Neural crest cell (in vitro differentiated cells): Measurements from ENCODE around the gene SFI1. TPM values are rescaled to one million over a fixed set of nuclear protein-coding genes. Genes with fewer than 3 reads are reported as not detected.
A peak's percentile ranks its signal among the peaks of the same experiment; 100 is the strongest.
"Not testable (repeated sequence)": the region's sequence is repeated elsewhere in the genome, so short reads cannot be mapped to it uniquely, and the experiment has no call there.

Experiments
- DNase-seq: peaks from one replicate; pipeline ENCODE4 v3.0.0; 2021; ENCODE audit warnings: low read depth, mixed read lengths, low spot score
- H3K27ac Mint-ChIP-seq: one replicate; pipeline ENCODE4 v1.8.0; 2021; ENCODE audit warnings: mild to moderate bottlenecking, mixed read lengths; ENCODE audit not compliant: unreplicated experiment
- H3K27me3 Mint-ChIP-seq: 2 replicates; pipeline ENCODE4 v1.8.0; 2021; ENCODE audit warnings: low read depth, mild to moderate bottlenecking, mixed read lengths
- H3K36me3 Mint-ChIP-seq: 2 replicates; pipeline ENCODE4 v1.8.0; 2021; ENCODE audit warnings: low read depth, mild to moderate bottlenecking, mixed read lengths
- H3K4me1 Mint-ChIP-seq: 2 replicates; pipeline ENCODE4 v1.8.0; 2021; ENCODE audit warnings: mixed read lengths
- H3K4me3 Mint-ChIP-seq: one replicate; pipeline ENCODE4 v1.8.0; 2021; ENCODE audit warnings: mild to moderate bottlenecking, mixed read lengths
- H3K9me3 Mint-ChIP-seq: 2 replicates; pipeline ENCODE4 v1.8.0; 2021; ENCODE audit warnings: mixed read lengths
- total RNA-seq: library from RNA; stranded (reverse); gene quantifications from 2 replicates; pipeline ENCODE4 v1.2.1, GENCODE V29; 2021
- TF ChIP-seq, protein P1 (sequence below): fragments of 200-600 bp; sonication (generic); conservative IDR thresholded peaks from 2 replicates; pipeline ENCODE4 v1.5.0; 2021; ENCODE audit warnings: antibody characterized with exemption, mild to moderate bottlenecking

Gene SFI1
- total RNA-seq, 1 donor from 2014 or later, result 67.3 TPM

DNA sequence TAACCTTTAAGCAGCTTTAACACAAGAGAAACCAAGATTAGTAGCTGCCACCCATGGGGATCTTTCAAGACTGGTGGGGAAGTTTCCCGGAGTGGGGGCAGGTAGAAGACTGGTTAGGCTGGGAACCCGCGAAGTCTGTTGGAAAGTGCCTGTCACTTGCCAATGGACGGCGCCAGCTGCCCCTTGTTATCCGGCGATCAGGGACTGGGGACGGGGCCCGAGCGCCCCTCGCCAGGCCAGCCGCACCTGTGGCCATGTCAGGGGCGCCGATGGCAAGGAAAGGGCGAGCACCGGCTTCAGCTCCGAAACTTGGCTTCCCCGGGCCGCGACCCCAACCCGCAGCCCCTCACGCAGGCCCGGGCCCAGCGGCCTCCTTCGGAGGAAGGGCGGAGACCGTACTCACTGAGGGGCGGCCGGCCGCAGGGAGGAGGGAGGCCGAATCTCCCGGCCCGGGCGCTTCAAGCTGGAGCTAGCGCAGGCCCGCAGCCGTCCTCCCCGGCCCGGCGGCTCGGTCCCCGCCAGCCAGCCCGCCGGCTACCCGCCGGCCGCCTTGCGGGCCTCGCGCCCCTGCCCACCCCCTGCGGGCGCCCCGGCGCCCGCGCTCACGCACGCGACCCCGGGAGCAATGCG lies 7.2 kb upstream of the SFI1 start:
- peaks cover 25% of the 10 kb centered on the region for H3K4me1 Mint-ChIP-seq
- no peaks in the 10 kb centered on the region for H3K9me3 Mint-ChIP-seq
- H3K27ac Mint-ChIP-seq, result no peak overlapping the region
- TF ChIP-seq, protein P1, sequence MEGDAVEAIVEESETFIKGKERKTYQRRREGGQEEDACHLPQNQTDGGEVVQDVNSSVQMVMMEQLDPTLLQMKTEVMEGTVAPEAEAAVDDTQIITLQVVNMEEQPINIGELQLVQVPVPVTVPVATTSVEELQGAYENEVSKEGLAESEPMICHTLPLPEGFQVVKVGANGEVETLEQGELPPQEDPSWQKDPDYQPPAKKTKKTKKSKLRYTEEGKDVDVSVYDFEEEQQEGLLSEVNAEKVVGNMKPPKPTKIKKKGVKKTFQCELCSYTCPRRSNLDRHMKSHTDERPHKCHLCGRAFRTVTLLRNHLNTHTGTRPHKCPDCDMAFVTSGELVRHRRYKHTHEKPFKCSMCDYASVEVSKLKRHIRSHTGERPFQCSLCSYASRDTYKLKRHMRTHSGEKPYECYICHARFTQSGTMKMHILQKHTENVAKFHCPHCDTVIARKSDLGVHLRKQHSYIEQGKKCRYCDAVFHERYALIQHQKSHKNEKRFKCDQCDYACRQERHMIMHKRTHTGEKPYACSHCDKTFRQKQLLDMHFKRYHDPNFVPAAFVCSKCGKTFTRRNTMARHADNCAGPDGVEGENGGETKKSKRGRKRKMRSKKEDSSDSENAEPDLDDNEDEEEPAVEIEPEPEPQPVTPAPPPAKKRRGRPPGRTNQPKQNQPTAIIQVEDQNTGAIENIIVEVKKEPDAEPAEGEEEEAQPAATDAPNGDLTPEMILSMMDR, result no peak
- peaks cover 2% of the 10 kb centered on the region for H3K36me3 Mint-ChIP-seq
- no peaks in the 10 kb centered on the region for H3K27me3 Mint-ChIP-seq
- H3K4me3 Mint-ChIP-seq, result peak overlapping the region; percentile 89
- peak; percentile 31 for DNase-seq

DNA sequence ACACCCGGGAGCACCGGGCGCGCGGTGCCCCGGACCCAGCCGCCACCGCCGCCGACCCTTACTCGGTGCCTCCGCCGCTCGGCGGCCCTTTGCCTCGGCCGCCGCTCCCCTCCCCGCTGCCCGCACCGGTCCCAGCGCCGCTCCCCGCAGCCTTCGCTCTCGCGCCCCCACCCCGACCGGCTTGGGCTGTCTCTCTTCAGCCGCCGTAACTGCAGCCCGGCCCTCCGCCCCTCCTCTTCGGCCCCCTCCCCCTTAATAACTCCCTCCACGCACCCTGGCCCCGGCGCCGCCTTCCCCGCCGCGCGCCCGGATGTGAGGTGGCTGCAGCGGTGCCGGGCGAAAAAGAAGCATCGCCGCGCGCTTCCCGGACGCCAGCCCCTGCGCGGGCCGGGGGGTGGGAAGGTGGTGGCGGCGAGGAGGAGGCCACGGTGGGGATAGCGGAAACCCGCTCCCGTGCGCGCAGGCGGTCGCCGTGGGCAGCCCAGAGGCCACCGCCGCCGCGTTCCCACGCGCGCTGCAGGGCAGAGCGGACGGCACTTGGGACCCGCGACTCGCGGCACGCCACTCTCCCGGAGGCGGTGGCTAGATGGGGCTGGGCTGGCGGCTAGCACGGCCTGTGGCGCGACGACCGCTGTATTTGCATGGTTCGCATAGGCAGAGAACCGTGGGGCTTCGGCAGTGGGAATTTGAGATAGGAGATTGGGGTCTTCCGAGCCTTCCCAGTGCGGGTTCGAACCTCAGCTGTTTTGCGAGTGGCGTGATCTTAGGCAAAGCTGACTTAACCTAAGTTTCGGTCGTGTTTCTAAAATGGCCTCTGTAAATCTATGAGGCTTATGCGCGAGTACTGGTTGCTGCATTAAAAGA lies 6.5 kb upstream of the SFI1 start, which contains the start of gene EIF4ENIF1:
EIF4ENIF1 (minus strand) TSS at position 211 of the 864 bp plus-strand sequence. CDS start 1,124 bp downstream, outside the sequence.
- peak within 1 kb of the TSS; percentile 95 for H3K4me3 Mint-ChIP-seq
- no peaks in the 10 kb centered on the region for H3K9me3 Mint-ChIP-seq
- H3K27ac Mint-ChIP-seq, result peak within 1 kb of the TSS; percentile 97

DNA sequence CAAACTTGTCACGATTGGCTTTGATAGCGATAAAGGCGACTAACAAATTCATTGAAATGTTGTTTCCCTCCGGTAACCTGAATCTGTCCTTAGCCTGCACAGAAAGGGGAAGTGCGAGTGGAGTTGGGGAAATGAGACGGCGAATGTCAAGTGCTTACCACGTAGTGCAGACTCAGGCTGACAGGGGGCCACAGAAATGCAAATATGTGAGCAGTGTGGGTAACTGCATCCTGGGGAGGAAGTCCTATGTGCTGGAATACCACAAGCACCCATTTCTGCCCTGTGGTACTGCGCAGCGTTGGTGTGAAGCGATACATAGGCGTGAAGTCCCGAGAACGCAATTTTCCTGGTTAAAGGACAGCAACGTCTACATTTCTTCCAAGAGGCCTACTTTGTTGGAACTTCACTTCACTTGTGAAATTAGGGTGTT lies 5.8 kb upstream of the SFI1 start:
- Mint-ChIP-seq H3K9me3 (no peaks in the 10 kb centered on the region), H3K27ac (peak overlapping the region; percentile 97), H3K4me1 (peaks cover 19% of the 10 kb centered on the region), H3K4me3 (peak overlapping the region; percentile 95), H3K36me3 (no peaks in the 10 kb centered on the region), H3K27me3 (no peaks in the 10 kb centered on the region)
- TF ChIP-seq, protein P1, result no peak
- peak; percentile 1 for DNase-seq

More for the DNA sequence above, 6.5 kb upstream of the SFI1 start, which contains the start of gene EIF4ENIF1:
- TF ChIP-seq, protein P1, result no peak
- peaks cover 22% of the 10 kb centered on the region for H3K4me1 Mint-ChIP-seq
- H3K36me3 Mint-ChIP-seq, result no peaks in the 10 kb centered on the region
- peak; percentile 77 for DNase-seq
- no peaks in the 10 kb centered on the region for H3K27me3 Mint-ChIP-seq

- TF ChIP-seq, protein P1, result no peak
- H3K4me3 Mint-ChIP-seq, result peak overlapping the region; percentile 95
- DNase-seq, result no peak
- H3K27ac Mint-ChIP-seq, result no peak overlapping the region
- no peaks in the 10 kb centered on the region for H3K27me3 Mint-ChIP-seq
- H3K4me1 Mint-ChIP-seq, result peaks cover 26% of the 10 kb centered on the region
- no peaks in the 10 kb centered on the region for H3K36me3 Mint-ChIP-seq
- H3K9me3 Mint-ChIP-seq, result no peaks in the 10 kb centered on the region
Measured at GRCh38 chr22:31491218-31491962, 4.9 kb upstream of the SFI1 start.

- H3K9me3 Mint-ChIP-seq, result no peaks in the 10 kb centered on the region
- H3K4me1 Mint-ChIP-seq, result peaks cover 31% of the 10 kb centered on the region
- H3K27me3 Mint-ChIP-seq, result no peaks in the 10 kb centered on the region
- peak overlapping the region; percentile 95 for H3K4me3 Mint-ChIP-seq
- no peaks in the 10 kb centered on the region for H3K36me3 Mint-ChIP-seq
- DNase-seq, result no peak
- TF ChIP-seq, protein P1, result no peak
- no peak overlapping the region for H3K27ac Mint-ChIP-seq
Measured at GRCh38 chr22:31492151-31492550, 4.2 kb upstream of the SFI1 start.

DNA sequence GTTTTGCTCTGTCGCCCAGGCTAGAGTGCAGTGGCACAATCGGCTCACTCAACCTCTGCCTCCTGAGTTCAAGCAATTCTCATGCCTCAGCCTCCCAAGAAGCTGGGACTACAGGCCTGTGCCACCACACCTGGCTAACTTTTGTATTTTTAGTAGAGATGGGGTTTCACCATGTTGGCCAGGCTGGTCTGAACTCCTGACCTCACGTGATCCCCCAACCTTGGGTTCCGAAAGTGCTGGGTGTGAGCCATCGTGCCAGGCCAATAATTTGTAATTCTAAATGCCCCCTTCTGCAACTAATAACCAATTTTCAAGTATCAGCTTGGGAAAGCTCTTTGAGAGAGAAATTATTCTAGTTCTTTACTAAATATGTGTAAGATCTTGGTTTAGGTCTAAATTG lies 3.0 kb upstream of the SFI1 start:
- not testable (repeated sequence) for H3K27me3 Mint-ChIP-seq, DNase-seq, H3K9me3 Mint-ChIP-seq, H3K27ac Mint-ChIP-seq, H3K36me3 Mint-ChIP-seq
- peak overlapping the region; percentile 42 for H3K4me3 Mint-ChIP-seq
- peaks cover 32% of the 10 kb centered on the region for H3K4me1 Mint-ChIP-seq
